ENCODE results near the gene UTRN.

- TF ChIP-seq MLX (CRISPR knock-in tag; IDR thresholded peaks at IDR 0.05) (no peak), CTCF (IDR thresholded peaks at IDR 0.05) (no peak), TEAD4 (CRISPR knock-in tag; IDR thresholded peaks at IDR 0.05) (no peak), ZNF263 (CRISPR knock-in tag; IDR thresholded peaks at IDR 0.05; ENCODE audit: low read depth) (no peak), CREB1 (CRISPR knock-in tag; IDR thresholded peaks at IDR 0.05) (no peak), HMGA2 (CRISPR knock-in tag; IDR thresholded peaks at IDR 0.05) (no peak), NR1H2 (CRISPR knock-in tag; IDR thresholded peaks at IDR 0.05) (no peak)
- TF ChIP-seq, protein P1, sequence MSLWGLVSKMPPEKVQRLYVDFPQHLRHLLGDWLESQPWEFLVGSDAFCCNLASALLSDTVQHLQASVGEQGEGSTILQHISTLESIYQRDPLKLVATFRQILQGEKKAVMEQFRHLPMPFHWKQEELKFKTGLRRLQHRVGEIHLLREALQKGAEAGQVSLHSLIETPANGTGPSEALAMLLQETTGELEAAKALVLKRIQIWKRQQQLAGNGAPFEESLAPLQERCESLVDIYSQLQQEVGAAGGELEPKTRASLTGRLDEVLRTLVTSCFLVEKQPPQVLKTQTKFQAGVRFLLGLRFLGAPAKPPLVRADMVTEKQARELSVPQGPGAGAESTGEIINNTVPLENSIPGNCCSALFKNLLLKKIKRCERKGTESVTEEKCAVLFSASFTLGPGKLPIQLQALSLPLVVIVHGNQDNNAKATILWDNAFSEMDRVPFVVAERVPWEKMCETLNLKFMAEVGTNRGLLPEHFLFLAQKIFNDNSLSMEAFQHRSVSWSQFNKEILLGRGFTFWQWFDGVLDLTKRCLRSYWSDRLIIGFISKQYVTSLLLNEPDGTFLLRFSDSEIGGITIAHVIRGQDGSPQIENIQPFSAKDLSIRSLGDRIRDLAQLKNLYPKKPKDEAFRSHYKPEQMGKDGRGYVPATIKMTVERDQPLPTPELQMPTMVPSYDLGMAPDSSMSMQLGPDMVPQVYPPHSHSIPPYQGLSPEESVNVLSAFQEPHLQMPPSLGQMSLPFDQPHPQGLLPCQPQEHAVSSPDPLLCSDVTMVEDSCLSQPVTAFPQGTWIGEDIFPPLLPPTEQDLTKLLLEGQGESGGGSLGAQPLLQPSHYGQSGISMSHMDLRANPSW (CRISPR knock-in tag; conservative IDR thresholded peaks at IDR 0.05; ENCODE audit: low read depth), result no peak
- TF ChIP-seq, protein P2, sequence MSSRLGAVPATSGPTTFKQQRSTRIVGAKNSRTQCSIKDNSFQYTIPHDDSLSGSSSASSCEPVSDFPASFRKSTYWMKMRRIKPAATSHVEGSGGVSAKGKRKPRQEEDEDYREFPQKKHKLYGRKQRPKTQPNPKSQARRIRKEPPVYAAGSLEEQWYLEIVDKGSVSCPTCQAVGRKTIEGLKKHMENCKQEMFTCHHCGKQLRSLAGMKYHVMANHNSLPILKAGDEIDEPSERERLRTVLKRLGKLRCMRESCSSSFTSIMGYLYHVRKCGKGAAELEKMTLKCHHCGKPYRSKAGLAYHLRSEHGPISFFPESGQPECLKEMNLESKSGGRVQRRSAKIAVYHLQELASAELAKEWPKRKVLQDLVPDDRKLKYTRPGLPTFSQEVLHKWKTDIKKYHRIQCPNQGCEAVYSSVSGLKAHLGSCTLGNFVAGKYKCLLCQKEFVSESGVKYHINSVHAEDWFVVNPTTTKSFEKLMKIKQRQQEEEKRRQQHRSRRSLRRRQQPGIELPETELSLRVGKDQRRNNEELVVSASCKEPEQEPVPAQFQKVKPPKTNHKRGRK (CRISPR knock-in tag; IDR thresholded peaks at IDR 0.05; ENCODE audit: borderline replicate concordance), result no peak
These were observed 22.7 kb downstream of the UTRN start for GRCh38 chr6:144307880-144308279.

Data from WTC11 (cell line).